Right atrium auricular region (tissue), 2 donors: ENCODE measurements around the gene BTG4. TPM values are rescaled to one million over a fixed set of nuclear protein-coding genes. Genes with fewer than 3 reads are reported as not detected.

ENCODE experiments used
- DNase-seq: peaks from one replicate; pipeline ENCODE4 v3.0.0-alpha.2; 2019; ENCODE audit warnings: low spot score
- H3K27ac ChIP-seq, 2 donors: fragments of 200-600 bp; sonication (generic); 1 replicate in 1 of 2; 2 replicates in 1 of 2; pipeline ENCODE4 v1.5.1; 2016 to 2019
- H3K27me3 ChIP-seq, 2 donors: fragments of 200-600 bp; sonication (generic); one replicate each; pipeline versions ENCODE4 v1.5.1 to v1.6.0; 2017 to 2019
- H3K36me3 ChIP-seq: fragments of 200-600 bp; sonication (generic); one replicate; pipeline ENCODE4 v1.5.1; 2016
- H3K4me1 ChIP-seq, 2 donors: fragments of 200-600 bp; sonication (generic); one replicate each; pipeline versions ENCODE4 v1.5.1 to v1.6.0; 2017 to 2019
- H3K4me3 ChIP-seq, 2 donors: fragments of 200-600 bp; sonication (generic); 1 replicate in 1 of 2; 2 replicates in 1 of 2; pipeline ENCODE4 v1.5.1; 2017 to 2019; ENCODE audit warnings: mild to moderate bottlenecking in 1 of 2, moderate library complexity in 1 of 2
- H3K9me3 ChIP-seq, 2 donors: fragments of 200-600 bp; sonication (generic); one replicate each; pipeline ENCODE4 v1.5.1; 2019
- total RNA-seq, 2 donors: library from RNA; depleted of rRNA; stranded (reverse); fragments of >200 nt; gene quantifications; one replicate each; pipeline ENCODE4 v1.1.0, GENCODE V29; 2016
- TF ChIP-seq, protein P1 (sequence below), 2 donors: fragments of 200-600 bp; sonication (generic); IDR thresholded peaks; one replicate each; pipeline ENCODE4 v1.5.1; 2019; ENCODE audit warnings: antibody characterized with exemption in 2 of 2

BTG4 gene
- total RNA-seq, 2 donors from 2014 or later, result not detected

DNA sequence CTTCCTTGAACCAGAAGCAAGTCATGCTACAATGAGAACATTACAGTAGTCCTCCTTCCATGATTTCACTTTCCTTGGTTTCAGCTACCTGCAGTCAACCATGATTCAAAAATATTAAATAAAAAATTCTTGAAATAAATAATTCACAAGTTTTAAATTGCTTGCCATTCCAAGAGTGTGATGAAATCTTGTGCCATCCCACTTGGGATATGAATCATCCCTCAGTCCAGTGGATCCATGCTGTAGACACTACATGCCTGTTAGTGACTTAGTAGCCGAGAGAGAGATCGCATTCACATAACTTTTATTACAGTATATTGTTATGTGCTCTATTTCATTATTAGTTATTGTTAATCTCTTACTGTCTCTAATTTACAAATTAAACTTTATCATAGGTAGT, 8.4 kb upstream of the BTG4 start:
- TF ChIP-seq, protein P1, sequence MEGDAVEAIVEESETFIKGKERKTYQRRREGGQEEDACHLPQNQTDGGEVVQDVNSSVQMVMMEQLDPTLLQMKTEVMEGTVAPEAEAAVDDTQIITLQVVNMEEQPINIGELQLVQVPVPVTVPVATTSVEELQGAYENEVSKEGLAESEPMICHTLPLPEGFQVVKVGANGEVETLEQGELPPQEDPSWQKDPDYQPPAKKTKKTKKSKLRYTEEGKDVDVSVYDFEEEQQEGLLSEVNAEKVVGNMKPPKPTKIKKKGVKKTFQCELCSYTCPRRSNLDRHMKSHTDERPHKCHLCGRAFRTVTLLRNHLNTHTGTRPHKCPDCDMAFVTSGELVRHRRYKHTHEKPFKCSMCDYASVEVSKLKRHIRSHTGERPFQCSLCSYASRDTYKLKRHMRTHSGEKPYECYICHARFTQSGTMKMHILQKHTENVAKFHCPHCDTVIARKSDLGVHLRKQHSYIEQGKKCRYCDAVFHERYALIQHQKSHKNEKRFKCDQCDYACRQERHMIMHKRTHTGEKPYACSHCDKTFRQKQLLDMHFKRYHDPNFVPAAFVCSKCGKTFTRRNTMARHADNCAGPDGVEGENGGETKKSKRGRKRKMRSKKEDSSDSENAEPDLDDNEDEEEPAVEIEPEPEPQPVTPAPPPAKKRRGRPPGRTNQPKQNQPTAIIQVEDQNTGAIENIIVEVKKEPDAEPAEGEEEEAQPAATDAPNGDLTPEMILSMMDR (IDR thresholded peaks at IDR 0.05), result no peak
- H3K27me3 ChIP-seq, result no peaks in the 10 kb centered on the region
- H3K27ac ChIP-seq, result no peak overlapping the region
- no peaks in the 10 kb centered on the region for H3K36me3 ChIP-seq
- H3K4me3 ChIP-seq, result no peak overlapping the region
- no peaks in the 10 kb centered on the region for H3K4me1 ChIP-seq
- H3K9me3 ChIP-seq, result no peaks in the 10 kb centered on the region
- no peak for DNase-seq

DNA sequence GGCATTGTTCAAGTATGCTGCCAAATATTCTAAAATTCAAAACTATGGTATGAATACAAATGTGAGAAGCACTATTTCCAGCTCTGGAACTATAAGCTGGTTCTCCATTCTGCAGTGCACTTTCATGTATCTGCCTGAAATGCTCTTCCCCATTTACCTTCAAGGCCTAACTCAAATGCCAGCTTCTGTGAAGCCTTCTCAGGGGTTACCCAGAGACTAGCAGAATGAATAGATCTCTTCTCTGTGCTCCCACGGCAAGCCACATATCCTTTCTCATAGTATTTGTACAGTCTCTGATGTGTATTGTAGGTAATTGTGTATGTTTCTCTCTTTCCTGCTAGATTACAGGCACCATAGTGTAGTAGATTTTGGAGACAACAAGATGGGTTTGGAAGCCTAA, 6.5 kb upstream of the BTG4 start:
- no peak for DNase-seq
- peaks cover 0 to 7% of the 10 kb centered on the region in 2 donors for H3K4me1 ChIP-seq
- H3K27me3 ChIP-seq, result peaks cover 0 to 3% of the 10 kb centered on the region in 2 donors
- TF ChIP-seq, protein P1 (IDR thresholded peaks at IDR 0.05), result no peak
- H3K4me3 ChIP-seq, result no peak overlapping the region
- no peaks in the 10 kb centered on the region for H3K36me3 ChIP-seq
- no peak overlapping the region for H3K27ac ChIP-seq
- H3K9me3 ChIP-seq, result no peaks in the 10 kb centered on the region

DNA sequence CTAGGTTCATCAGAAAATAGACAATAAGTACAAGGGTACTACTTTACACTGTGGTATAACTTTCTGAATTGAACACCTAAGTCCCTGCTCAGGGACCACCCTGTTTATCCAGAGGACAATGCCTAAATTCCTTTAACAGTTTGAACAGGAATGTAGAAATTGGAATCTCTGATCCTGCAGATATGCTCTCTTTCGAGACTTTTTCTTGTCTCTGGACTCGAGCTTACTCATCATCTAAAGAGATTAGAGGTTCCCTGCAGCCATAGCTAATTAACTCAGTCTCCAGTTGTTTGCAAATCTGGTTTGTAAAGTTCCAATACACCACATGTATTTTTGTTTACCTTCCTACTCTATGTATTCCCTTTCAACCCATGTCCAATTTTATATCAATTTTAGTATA, 3.4 kb upstream of the BTG4 start:
- H3K9me3 ChIP-seq, result no peaks in the 10 kb centered on the region
- peaks cover 0 to 20% of the 10 kb centered on the region in 2 donors for H3K4me1 ChIP-seq
- H3K36me3 ChIP-seq, result no peaks in the 10 kb centered on the region
- no peak for DNase-seq
- no peak overlapping the region for H3K27ac ChIP-seq
- peaks cover 6 to 16% of the 10 kb centered on the region in 2 donors for H3K27me3 ChIP-seq
- no peak overlapping the region for H3K4me3 ChIP-seq
- TF ChIP-seq, protein P1 (IDR thresholded peaks at IDR 0.05), result no peak

DNA sequence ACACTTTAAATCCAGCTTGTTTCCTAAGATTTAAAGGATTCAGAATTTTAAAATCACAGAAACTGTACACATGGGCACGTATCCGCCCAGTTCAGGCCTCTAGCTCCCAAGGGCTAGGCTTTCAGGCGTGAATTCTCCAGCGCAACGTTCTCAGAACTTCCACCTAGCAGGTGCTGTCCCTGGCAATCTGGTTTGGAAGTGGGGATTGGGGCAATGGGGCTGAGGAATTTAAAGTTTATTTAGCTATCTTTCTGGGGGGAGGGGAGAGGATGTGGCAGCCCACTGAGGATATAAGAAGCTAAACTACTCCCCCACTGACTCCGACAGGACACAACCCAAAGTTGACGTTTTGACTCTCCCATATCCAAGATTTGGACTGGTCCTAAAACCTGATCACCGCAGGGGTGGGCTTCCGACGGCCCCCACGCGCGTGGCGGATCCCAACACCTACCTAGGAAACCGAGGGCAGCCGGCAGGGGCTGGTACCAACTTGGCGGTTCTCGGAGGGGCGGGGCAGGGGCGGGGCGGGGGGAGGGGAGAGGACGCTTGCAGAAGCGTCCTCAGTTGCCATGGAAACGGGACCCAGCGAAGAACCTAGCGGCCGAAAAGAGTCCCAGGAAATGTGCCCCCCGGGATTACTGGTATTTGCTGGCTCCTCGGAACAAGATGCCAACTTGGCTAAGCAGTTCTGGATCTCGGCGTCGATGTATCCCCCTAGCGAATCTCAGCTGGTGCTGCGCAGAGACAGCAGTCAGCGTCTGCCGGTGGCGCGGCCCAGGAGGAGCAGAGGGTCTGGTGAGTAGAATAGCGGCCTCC, 2.2 kb upstream of the BTG4 start, which contains the start of gene HOATZ:
Gene HOATZ, plus strand, starts transcription at position 563 of the 816 bp plus-strand sequence. Its CDS starts 7 bp downstream, at position 570.
- H3K9me3 ChIP-seq, result no peaks in the 10 kb centered on the region
- no peaks in the 10 kb centered on the region for H3K36me3 ChIP-seq
- H3K27me3 ChIP-seq, result peaks cover 6 to 16% of the 10 kb centered on the region in 2 donors
- DNase-seq, result no peak
- H3K27ac ChIP-seq, result no peak within 1 kb of the TSS
- peak within 1 kb of the TSS in 1 of 2 donors; percentile 19 for H3K4me3 ChIP-seq
- TF ChIP-seq, protein P1 (IDR thresholded peaks at IDR 0.05), result no peak
- H3K4me1 ChIP-seq, result peaks cover 0 to 20% of the 10 kb centered on the region in 2 donors

DNA sequence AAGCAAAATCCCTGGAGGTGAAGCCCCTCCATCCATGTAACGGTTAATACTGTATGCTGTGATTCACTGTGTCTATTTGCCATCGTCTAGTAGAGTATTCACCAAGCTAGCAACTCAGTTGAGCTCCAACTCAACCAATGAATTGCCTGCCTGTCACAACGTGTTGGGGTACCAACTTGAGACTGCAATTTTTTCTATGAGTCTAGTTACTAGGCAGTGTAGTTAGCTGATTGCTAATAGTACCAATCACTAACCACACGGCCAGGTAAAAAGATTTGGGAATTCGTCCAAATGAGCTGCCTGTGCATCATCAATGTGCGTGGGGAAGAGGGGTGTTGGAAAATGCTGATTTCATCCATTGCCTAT, 1.0 kb upstream of the BTG4 start:
- H3K27ac ChIP-seq, result no peak overlapping the region
- TF ChIP-seq, protein P1 (IDR thresholded peaks at IDR 0.05), result no peak
- peaks cover 6 to 16% of the 10 kb centered on the region in 2 donors for H3K27me3 ChIP-seq
- H3K36me3 ChIP-seq, result no peaks in the 10 kb centered on the region
- H3K9me3 ChIP-seq, result no peaks in the 10 kb centered on the region
- H3K4me1 ChIP-seq, result peaks cover 0 to 20% of the 10 kb centered on the region in 2 donors
- no peak for DNase-seq
- no peak overlapping the region for H3K4me3 ChIP-seq
